GM23248 (cell line): ENCODE results near the gene PLEK2.

Experiments used
- EZH2 ChIP-seq: fragments of 200-600 bp; sonication (generic); IDR thresholded peaks from 2 replicates; pipeline ENCODE4 v1.6.1; 2018; ENCODE audit warnings: antibody characterized with exemption, mild to moderate bottlenecking; ENCODE audit not compliant: insufficient read depth, poor library complexity, severe bottlenecking
- EZH2phosphoT487 ChIP-seq: fragments of 200-600 bp; sonication (generic); IDR thresholded peaks from 2 replicates; pipeline ENCODE4 v1.6.1; 2018; ENCODE audit warnings: antibody characterized with exemption, moderate library complexity, mild to moderate bottlenecking, low read depth; ENCODE audit not compliant: insufficient read depth

GRCh38 chr14:67396381-67396970 lies 15.5 kb downstream of the PLEK2 start:
- no peak for TF ChIP-seq EZH2
- TF ChIP-seq EZH2phosphoT487, result no peak
